Hepatocyte (in vitro differentiated cells): ENCODE results near the gene MAGI1. TPM values are rescaled to one million over a fixed set of nuclear protein-coding genes. Genes with fewer than 3 reads are reported as not detected.
A peak's percentile ranks its signal among the peaks of the same experiment; 100 is the strongest.

Source experiments
- DNase-seq: peaks from one replicate; pipeline ENCODE4 v3.0.0-alpha.2; 2016; ENCODE audit warnings: low spot score
- H2AFZ ChIP-seq: fragments of 200-600 bp; sonication (generic); 2 replicates; pipeline ENCODE4 v1.6.0; 2016; ENCODE audit warnings: antibody characterized with exemption, mild to moderate bottlenecking
- H3K27ac ChIP-seq: fragments of 200-600 bp; sonication (generic); 2 replicates; pipeline ENCODE4 v1.5.1; 2016; ENCODE audit warnings: mild to moderate bottlenecking
- H3K27me3 ChIP-seq: fragments of 200-600 bp; sonication (generic); 2 replicates; pipeline ENCODE4 v1.6.1; 2016
- H3K36me3 ChIP-seq: fragments of 200-600 bp; sonication (generic); replicated peaks from 2 replicates; pipeline ENCODE4 v1.5.1; 2016; ENCODE audit warnings: low read depth; ENCODE audit not compliant: insufficient read depth
- H3K4me1 ChIP-seq: fragments of 200-600 bp; sonication (generic); 2 replicates; pipeline ENCODE4 v1.5.1; 2016; ENCODE audit warnings: mild to moderate bottlenecking, moderate library complexity; ENCODE audit not compliant: insufficient read depth
- H3K4me2 ChIP-seq: fragments of 200-600 bp; sonication (generic); 2 replicates; pipeline ENCODE4 v1.6.0; 2016
- H3K4me3 ChIP-seq: fragments of 200-600 bp; sonication (generic); 2 replicates; pipeline ENCODE4 v1.5.1; 2016; ENCODE audit warnings: mild to moderate bottlenecking
- H3K79me2 ChIP-seq: fragments of 200-600 bp; sonication (generic); 2 replicates; pipeline ENCODE4 v1.6.0; 2017; ENCODE audit warnings: mild to moderate bottlenecking
- H3K9me2 ChIP-seq: fragments of 200-600 bp; sonication (generic); replicated peaks from 2 replicates; pipeline ENCODE4 v1.6.0; 2017; ENCODE audit warnings: mild to moderate bottlenecking; ENCODE audit not compliant: insufficient read depth
- H3K9me3 ChIP-seq: fragments of 200-600 bp; sonication (generic); 2 replicates; pipeline ENCODE4 v1.5.1; 2016; ENCODE audit warnings: low read depth, mild to moderate bottlenecking
- H4K20me1 ChIP-seq: fragments of 200-600 bp; sonication (generic); 2 replicates; pipeline ENCODE4 v1.6.0; 2016; ENCODE audit warnings: mild to moderate bottlenecking; ENCODE audit not compliant: insufficient read depth, poor library complexity, severe bottlenecking
- EZH2 ChIP-seq: fragments of 200-600 bp; sonication (generic); IDR thresholded peaks from 2 replicates; pipeline ENCODE4 v1.6.1; 2016; ENCODE audit warnings: antibody characterized with exemption, mild to moderate bottlenecking, borderline replicate concordance
- EZH2phosphoT487 ChIP-seq: fragments of 200-600 bp; sonication (generic); IDR thresholded peaks from one replicate; pipeline ENCODE4 v1.6.1; 2018; ENCODE audit warnings: antibody characterized with exemption, mild to moderate bottlenecking, low read depth, moderate library complexity; ENCODE audit not compliant: unreplicated experiment, severe bottlenecking
- WGBS: methylation state at CpG from one replicate; pipeline ENCODE4 v1.1.6; 2016; ENCODE audit warnings: low lambda C conversion rate; ENCODE audit errors: missing lambda C conversion rate; 5-methylcytosine and 5-hydroxymethylcytosine counted together
- polyA plus RNA-seq: library from polyadenylated mRNA; unstranded; fragments of >200 nt; fragmentation: Nextera tagmentation; extraction: Ambion mirVana; gene quantifications from 2 replicates; pipeline ENCODE4 v1.2.1, GENCODE V29; 2016
- total RNA-seq: library from RNA; depleted of rRNA; stranded (reverse); fragments of >200 nt; gene quantifications from 2 replicates; pipeline ENCODE4 v1.2.3, GENCODE V29; 2014
- TF ChIP-seq, protein P1 (sequence below): fragments of 200-600 bp; sonication (generic); IDR thresholded peaks from 2 replicates; pipeline ENCODE4 v1.5.1; 2016; ENCODE audit warnings: antibody characterized with exemption, mild to moderate bottlenecking; ENCODE audit not compliant: poor library complexity

MAGI1 gene
- total and polyA plus RNA-seq, 2 experiments from 2014 or later: 26.2 to 43.5 TPM

DNA sequence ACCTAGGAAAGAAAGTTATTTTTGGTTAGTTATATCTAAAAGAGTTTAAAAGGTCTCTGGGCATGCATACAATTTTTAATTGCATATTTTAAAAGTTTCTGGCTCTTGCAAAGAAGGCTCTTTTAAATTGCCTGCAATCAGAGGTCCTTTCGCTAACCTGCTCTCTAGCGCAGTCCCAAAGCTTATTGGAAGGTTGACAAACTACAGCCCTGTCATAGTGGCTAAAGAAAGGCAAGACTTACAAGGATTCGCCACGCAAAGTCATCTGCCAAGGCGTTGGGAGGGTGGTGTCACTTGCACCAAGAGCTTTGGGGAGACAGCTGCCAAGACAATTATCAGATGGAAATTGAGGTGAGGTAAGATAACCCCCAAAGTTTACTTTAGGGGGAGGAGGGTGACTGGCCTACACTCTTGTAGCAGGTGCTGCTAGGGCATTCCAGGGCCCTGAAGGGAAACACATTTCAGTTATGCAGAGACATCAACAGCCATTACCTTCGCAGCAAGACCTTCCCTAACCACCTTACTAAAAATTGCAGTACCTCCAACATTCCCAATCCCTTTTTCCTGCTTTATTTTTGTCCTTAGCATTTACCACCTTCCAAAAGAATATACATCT lies 606.2 kb downstream of the MAGI1 start:
- H3K79me2 ChIP-seq: no peaks in the 10 kb centered on the region
- 96% methylated on average over 6 of the region's 6 CpGs for WGBS
- no peaks in the 10 kb centered on the region for H3K36me3 ChIP-seq

GRCh38 chr3:65425880-65426279 lies 612.8 kb downstream of the MAGI1 start:
- Histone ChIP-seq H3K9me2 (no peaks in the 10 kb centered on the region), H3K27me3 (no peaks in the 10 kb centered on the region), H3K9me3 (no peaks in the 10 kb centered on the region), H4K20me1 (no peaks in the 10 kb centered on the region), H3K4me1 (no peaks in the 10 kb centered on the region), H2AFZ (no peak overlapping the region), H3K36me3 (no peaks in the 10 kb centered on the region), H3K79me2 (no peaks in the 10 kb centered on the region), H3K4me2 (no peak overlapping the region), H3K27ac (no peak overlapping the region), H3K4me3 (no peak overlapping the region)
- peak; percentile 22 for DNase-seq
- 78% methylated on average over 3 of the region's 3 CpGs for WGBS
- TF ChIP-seq EZH2phosphoT487: no peak
- TF ChIP-seq, protein P1, sequence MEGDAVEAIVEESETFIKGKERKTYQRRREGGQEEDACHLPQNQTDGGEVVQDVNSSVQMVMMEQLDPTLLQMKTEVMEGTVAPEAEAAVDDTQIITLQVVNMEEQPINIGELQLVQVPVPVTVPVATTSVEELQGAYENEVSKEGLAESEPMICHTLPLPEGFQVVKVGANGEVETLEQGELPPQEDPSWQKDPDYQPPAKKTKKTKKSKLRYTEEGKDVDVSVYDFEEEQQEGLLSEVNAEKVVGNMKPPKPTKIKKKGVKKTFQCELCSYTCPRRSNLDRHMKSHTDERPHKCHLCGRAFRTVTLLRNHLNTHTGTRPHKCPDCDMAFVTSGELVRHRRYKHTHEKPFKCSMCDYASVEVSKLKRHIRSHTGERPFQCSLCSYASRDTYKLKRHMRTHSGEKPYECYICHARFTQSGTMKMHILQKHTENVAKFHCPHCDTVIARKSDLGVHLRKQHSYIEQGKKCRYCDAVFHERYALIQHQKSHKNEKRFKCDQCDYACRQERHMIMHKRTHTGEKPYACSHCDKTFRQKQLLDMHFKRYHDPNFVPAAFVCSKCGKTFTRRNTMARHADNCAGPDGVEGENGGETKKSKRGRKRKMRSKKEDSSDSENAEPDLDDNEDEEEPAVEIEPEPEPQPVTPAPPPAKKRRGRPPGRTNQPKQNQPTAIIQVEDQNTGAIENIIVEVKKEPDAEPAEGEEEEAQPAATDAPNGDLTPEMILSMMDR: peak; percentile 40

More for the DNA sequence above, 606.2 kb downstream of the MAGI1 start:
- Histone ChIP-seq H3K27me3 (no peaks in the 10 kb centered on the region), H3K9me3 (no peaks in the 10 kb centered on the region), H3K4me3 (no peak overlapping the region), H3K9me2 (no peaks in the 10 kb centered on the region), H2AFZ (no peak overlapping the region), H4K20me1 (no peaks in the 10 kb centered on the region), H3K27ac (no peak overlapping the region), H3K4me1 (no peaks in the 10 kb centered on the region), H3K4me2 (no peak overlapping the region)
- TF ChIP-seq, protein P1: no peak
- no peak for TF ChIP-seq EZH2
- TF ChIP-seq EZH2phosphoT487: no peak
- DNase-seq: no peak

DNA sequence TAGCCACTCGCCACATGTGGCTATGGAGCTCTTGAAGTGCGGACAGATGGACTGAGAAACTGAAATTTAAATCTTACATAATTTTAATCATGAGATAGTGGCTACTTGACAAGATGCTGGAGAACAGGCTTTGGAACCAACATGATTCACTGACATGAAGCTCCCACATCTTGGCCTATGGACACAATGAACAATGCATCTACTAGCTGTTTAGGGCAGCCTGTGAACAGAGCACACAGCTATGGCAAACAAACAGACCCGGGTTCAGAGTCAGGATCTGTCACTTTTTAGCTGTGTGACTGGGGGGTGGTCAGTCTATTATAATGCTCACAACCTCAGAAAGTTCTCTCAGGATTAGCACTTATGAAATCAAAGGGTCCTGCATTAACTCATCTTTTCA lies 616.6 kb downstream of the MAGI1 start:
- TF ChIP-seq EZH2 (no peak), EZH2phosphoT487 (no peak)
- TF ChIP-seq, protein P1: no peak
- DNase-seq: no peak
- Histone ChIP-seq H2AFZ (no peak overlapping the region), H3K4me3 (no peak overlapping the region), H3K79me2 (no peaks in the 10 kb centered on the region), H3K9me3 (no peaks in the 10 kb centered on the region), H3K4me2 (no peak overlapping the region), H3K36me3 (no peaks in the 10 kb centered on the region), H3K27ac (no peak overlapping the region), H4K20me1 (no peaks in the 10 kb centered on the region), H3K27me3 (no peaks in the 10 kb centered on the region), H3K4me1 (no peaks in the 10 kb centered on the region), H3K9me2 (no peaks in the 10 kb centered on the region)
- 61% methylated on average over 3 of the region's 3 CpGs for WGBS

GRCh38 chr3:65419233-65419632 lies 619.5 kb downstream of the MAGI1 start:
- DNase-seq: no peak
- no peaks in the 10 kb centered on the region for H3K9me2 ChIP-seq
- H3K27ac ChIP-seq: no peak overlapping the region
- WGBS: 92% methylated on average over 2 of the region's 2 CpGs
- no peaks in the 10 kb centered on the region for H4K20me1 ChIP-seq
- no peaks in the 10 kb centered on the region for H3K9me3 ChIP-seq
- no peaks in the 10 kb centered on the region for H3K36me3 ChIP-seq
- H3K27me3 ChIP-seq: no peaks in the 10 kb centered on the region
- H3K4me2 ChIP-seq: no peak overlapping the region
- TF ChIP-seq EZH2 (no peak), EZH2phosphoT487 (no peak)
- TF ChIP-seq, protein P1: no peak
- H3K4me3 ChIP-seq: no peak overlapping the region
- no peaks in the 10 kb centered on the region for H3K79me2 ChIP-seq
- no peak overlapping the region for H2AFZ ChIP-seq
- H3K4me1 ChIP-seq: no peaks in the 10 kb centered on the region
